HG03045 (cell line): ENCODE measurements around the gene ABHD6.
"Not testable (repeated sequence)": the region's sequence is repeated elsewhere in the genome, so short reads cannot be mapped to it uniquely, and the experiment has no call there.

Source experiments
- ATAC-seq: cut with Tn5 transposase; IDR thresholded peaks from one replicate; pipeline ENCODE4 v1.9.1; 2021; ENCODE audit warnings: mild to moderate bottlenecking, moderate library complexity; ENCODE audit not compliant: unreplicated experiment

The ABHD6 gene

GRCh38 chr3:58271901-58272501 lies 34.4 kb downstream of the ABHD6 start:
- no peak for ATAC-seq

- ATAC-seq: no peak
These were observed 35.3 kb downstream of the ABHD6 start for GRCh38 chr3:58272891-58273290.

GRCh38 chr3:58273362-58273761 lies 35.8 kb downstream of the ABHD6 start:
- not testable (repeated sequence) for ATAC-seq

- ATAC-seq: no peak
These were observed 36.5 kb downstream of the ABHD6 start for GRCh38 chr3:58274027-58274614.

GRCh38 chr3:58281069-58281468 lies 43.5 kb downstream of the ABHD6 start:
- no peak for ATAC-seq

- no peak for ATAC-seq
These were observed 47.7 kb downstream of the ABHD6 start for GRCh38 chr3:58285334-58285733.

- ATAC-seq: no peak
These were observed 49.8 kb downstream of the ABHD6 start for GRCh38 chr3:58287354-58287753.

- no peak for ATAC-seq
These were observed 50.6 kb downstream of the ABHD6 start for GRCh38 chr3:58288011-58288728.

GRCh38 chr3:58288964-58289613 lies 51.5 kb downstream of the ABHD6 start:
- ATAC-seq: not testable (repeated sequence)

GRCh38 chr3:58290446-58290845 lies 52.9 kb downstream of the ABHD6 start:
- not testable (repeated sequence) for ATAC-seq

- no peak for ATAC-seq
These were observed 54.2 kb downstream of the ABHD6 start for GRCh38 chr3:58291671-58292338.

- no peak for ATAC-seq
These were observed 55.3 kb downstream of the ABHD6 start for GRCh38 chr3:58292866-58293265.

- ATAC-seq: no peak
These were observed 55.9 kb downstream of the ABHD6 start for GRCh38 chr3:58293516-58293915.

GRCh38 chr3:58296269-58296668 lies 58.7 kb downstream of the ABHD6 start:
- no peak for ATAC-seq

GRCh38 chr3:58296843-58297242 lies 59.3 kb downstream of the ABHD6 start:
- no peak for ATAC-seq

- ATAC-seq: no peak
These were observed 60.6 kb downstream of the ABHD6 start for GRCh38 chr3:58298190-58298589.

GRCh38 chr3:58299075-58299474 lies 61.5 kb downstream of the ABHD6 start:
- ATAC-seq: no peak

- ATAC-seq: no peak
These were observed 62.4 kb downstream of the ABHD6 start for GRCh38 chr3:58299839-58300516.

- peak; percentile 91 for ATAC-seq
These were observed 68.5 kb downstream of the ABHD6 start, which contains the start of the genes HTD2 and RPP14 for GRCh38 chr3:58305882-58306711. TSS of gene HTD2 (plus strand) at chr3:58306520. CDS start at chr3:58317614, 11,094 bp downstream. TSS of gene RPP14 (plus strand) at chr3:58306245. CDS start at chr3:58310330, 4,085 bp downstream.
